Measurements from ENCODE around the gene CNKSR2.

The CNKSR2 gene

DNA sequence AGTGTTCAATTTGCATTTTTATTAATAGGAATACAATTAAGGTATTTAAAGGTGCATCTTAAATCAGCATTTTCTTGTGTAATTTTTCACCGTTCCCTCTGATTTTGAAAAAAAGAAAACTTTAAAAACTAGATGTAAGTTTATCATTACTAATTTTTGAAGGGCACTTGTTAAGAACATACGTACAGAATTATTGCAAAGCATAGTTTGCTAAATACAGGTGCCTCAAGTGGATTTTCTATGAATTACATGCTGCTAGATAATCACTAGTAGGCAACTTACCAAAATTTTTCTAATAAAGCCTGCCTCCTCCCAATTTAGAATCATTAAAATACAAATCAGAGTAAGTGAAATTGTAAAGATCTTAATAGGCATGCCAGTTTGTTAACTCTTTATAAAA, 8.5 kb downstream of the CNKSR2 start:
- Histone ChIP-seq H3K9me3 (ENCODE audit: control insufficient read depth in 1 of 2, low read length in 2 of 2) (no peaks in the 10 kb centered on the region), H3K36me3 (ENCODE audit: control insufficient read depth in 1 of 2, insufficient read depth in 2 of 2, low read length in 2 of 2) (no peaks in the 10 kb centered on the region), H3K4me3 (ENCODE audit: low read depth in 1 of 2, low read length in 2 of 2) (no peak overlapping the region), H3K27me3 (ENCODE audit: control insufficient read depth in 1 of 2, insufficient read depth in 2 of 2, low read length in 2 of 2) (no peaks in the 10 kb centered on the region), H3K27ac (ENCODE audit: low read depth, low read length) (no peak overlapping the region), H3K4me1 (ENCODE audit: control insufficient read depth in 1 of 2, insufficient read depth in 2 of 2, low read length in 2 of 2) (no peaks in the 10 kb centered on the region), H3K9ac (ENCODE audit: low read depth in 1 of 2, low read length in 2 of 2) (no peak overlapping the region)

GRCh38 chrX:21383546-21383945, 9.3 kb downstream of the CNKSR2 start:
- H3K9me3 ChIP-seq (ENCODE audit: control insufficient read depth in 1 of 2, low read length in 2 of 2), result no peaks in the 10 kb centered on the region
- no peak overlapping the region for H3K27ac ChIP-seq (ENCODE audit: low read depth, low read length)
- no peak overlapping the region for H3K9ac ChIP-seq (ENCODE audit: low read depth in 1 of 2, low read length in 2 of 2)

DNA sequence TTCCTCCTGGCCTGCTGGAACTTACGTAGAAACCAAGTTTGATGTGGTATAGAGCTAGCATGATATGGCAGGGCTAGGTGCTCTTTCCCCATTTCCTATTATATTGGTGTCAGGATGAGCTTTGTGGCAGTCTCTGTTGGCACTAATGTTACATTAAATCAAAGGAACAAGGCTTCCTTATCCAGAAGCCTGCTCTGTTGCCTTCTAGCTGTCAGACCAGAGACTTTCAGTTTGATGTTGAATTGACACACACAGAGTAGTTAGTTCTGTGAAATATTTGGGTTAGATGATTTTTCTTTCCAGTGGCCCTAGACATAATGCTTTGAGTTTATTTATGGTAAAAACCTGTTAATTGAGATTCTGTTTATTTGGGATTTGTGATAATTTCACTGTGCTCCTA, 10.0 kb downstream of the CNKSR2 start:
- Histone ChIP-seq H3K27ac (ENCODE audit: low read depth, low read length) (no peak overlapping the region), H3K36me3 (ENCODE audit: control insufficient read depth in 1 of 2, insufficient read depth in 2 of 2, low read length in 2 of 2) (no peaks in the 10 kb centered on the region), H3K27me3 (ENCODE audit: control insufficient read depth in 1 of 2, insufficient read depth in 2 of 2, low read length in 2 of 2) (no peaks in the 10 kb centered on the region), H3K9ac (ENCODE audit: low read depth in 1 of 2, low read length in 2 of 2) (no peak overlapping the region), H3K9me3 (ENCODE audit: control insufficient read depth in 1 of 2, low read length in 2 of 2) (no peaks in the 10 kb centered on the region), H3K4me3 (ENCODE audit: low read depth in 1 of 2, low read length in 2 of 2) (no peak overlapping the region), H3K4me1 (ENCODE audit: control insufficient read depth in 1 of 2, insufficient read depth in 2 of 2, low read length in 2 of 2) (no peaks in the 10 kb centered on the region)

More at GRCh38 chrX:21383546-21383945, 9.3 kb downstream of the CNKSR2 start:
- Histone ChIP-seq H3K36me3 (ENCODE audit: control insufficient read depth in 1 of 2, insufficient read depth in 2 of 2, low read length in 2 of 2) (no peaks in the 10 kb centered on the region), H3K27me3 (ENCODE audit: control insufficient read depth in 1 of 2, insufficient read depth in 2 of 2, low read length in 2 of 2) (no peaks in the 10 kb centered on the region), H3K4me3 (ENCODE audit: low read depth in 1 of 2, low read length in 2 of 2) (no peak overlapping the region), H3K4me1 (ENCODE audit: control insufficient read depth in 1 of 2, insufficient read depth in 2 of 2, low read length in 2 of 2) (no peaks in the 10 kb centered on the region)

GRCh38 chrX:21394792-21395191, 20.6 kb downstream of the CNKSR2 start:
- no peak overlapping the region for H3K4me3 ChIP-seq (ENCODE audit: low read depth in 1 of 2, low read length in 2 of 2)
- H3K27me3 ChIP-seq (ENCODE audit: control insufficient read depth in 1 of 2, insufficient read depth in 2 of 2, low read length in 2 of 2), result no peaks in the 10 kb centered on the region
- no peaks in the 10 kb centered on the region for H3K36me3 ChIP-seq (ENCODE audit: control insufficient read depth in 1 of 2, insufficient read depth in 2 of 2, low read length in 2 of 2)
- H3K9ac ChIP-seq (ENCODE audit: low read depth in 1 of 2, low read length in 2 of 2), result no peak overlapping the region
- H3K4me1 ChIP-seq (ENCODE audit: control insufficient read depth in 1 of 2, insufficient read depth in 2 of 2, low read length in 2 of 2), result no peaks in the 10 kb centered on the region
- no peaks in the 10 kb centered on the region for H3K9me3 ChIP-seq (ENCODE audit: control insufficient read depth in 1 of 2, low read length in 2 of 2)
- no peak overlapping the region for H3K27ac ChIP-seq (ENCODE audit: low read depth, low read length)

DNA sequence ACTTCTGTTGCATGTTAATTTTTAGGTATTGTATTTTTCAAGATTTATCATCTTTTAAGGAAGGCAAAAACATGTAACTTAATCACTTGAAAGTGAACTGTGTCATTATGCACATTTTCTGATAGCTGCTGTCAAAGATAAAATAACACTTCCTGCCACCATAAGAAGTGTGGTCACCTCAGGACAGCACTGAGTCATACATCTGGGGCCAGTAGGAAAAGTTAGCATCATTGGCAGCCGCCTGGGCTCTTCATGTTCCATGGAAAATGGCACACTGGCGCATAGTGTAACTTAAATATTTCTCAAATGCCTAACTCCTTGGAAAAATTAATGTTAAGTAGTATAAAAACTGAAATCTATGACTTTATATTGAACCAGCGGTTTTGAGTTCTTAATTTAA, 24.2 kb downstream of the CNKSR2 start:
- Histone ChIP-seq H3K36me3 (ENCODE audit: control insufficient read depth in 1 of 2, insufficient read depth in 2 of 2, low read length in 2 of 2) (no peaks in the 10 kb centered on the region), H3K9ac (ENCODE audit: low read depth in 1 of 2, low read length in 2 of 2) (no peak overlapping the region), H3K9me3 (ENCODE audit: control insufficient read depth in 1 of 2, low read length in 2 of 2) (no peaks in the 10 kb centered on the region), H3K27me3 (ENCODE audit: control insufficient read depth in 1 of 2, insufficient read depth in 2 of 2, low read length in 2 of 2) (no peaks in the 10 kb centered on the region), H3K4me3 (ENCODE audit: low read depth in 1 of 2, low read length in 2 of 2) (no peak overlapping the region), H3K27ac (ENCODE audit: low read depth, low read length) (no peak overlapping the region), H3K4me1 (ENCODE audit: control insufficient read depth in 1 of 2, insufficient read depth in 2 of 2, low read length in 2 of 2) (no peaks in the 10 kb centered on the region)

DNA sequence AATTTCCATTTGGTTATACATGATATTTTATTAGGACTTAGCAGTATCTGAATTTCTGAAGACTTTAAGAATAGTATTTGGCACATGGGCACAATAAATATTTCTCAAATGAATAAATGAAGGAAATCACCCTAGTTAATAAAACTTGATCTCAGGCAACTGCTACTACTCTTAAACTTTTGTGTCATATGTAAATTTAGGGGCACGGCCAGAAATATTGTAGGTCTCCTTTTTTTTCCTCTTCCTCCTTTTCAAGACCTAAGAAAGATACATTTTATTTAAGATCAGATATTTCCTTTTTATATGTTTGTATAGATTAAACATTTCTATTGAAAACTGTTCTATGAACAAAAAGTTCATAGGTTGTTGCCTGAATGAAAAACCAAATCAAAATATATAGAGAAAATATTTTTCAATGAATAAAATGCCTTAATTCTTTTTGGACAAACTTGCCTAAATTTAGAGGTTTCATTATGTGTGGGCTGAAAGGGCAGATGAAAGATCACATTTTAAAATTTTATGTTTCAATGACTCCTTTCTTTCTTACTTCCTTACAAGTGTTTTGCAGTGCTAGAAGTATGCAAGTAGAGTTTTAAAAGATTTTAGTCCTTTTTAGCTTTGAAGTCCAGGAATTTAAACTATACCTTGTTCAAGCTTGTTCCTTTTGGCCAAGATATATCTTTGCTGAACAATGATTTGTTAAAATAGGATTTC, 26.3 kb downstream of the CNKSR2 start:
- H3K9me3 ChIP-seq (ENCODE audit: control insufficient read depth in 1 of 2, low read length in 2 of 2), result no peaks in the 10 kb centered on the region
- no peaks in the 10 kb centered on the region for H3K27me3 ChIP-seq (ENCODE audit: control insufficient read depth in 1 of 2, insufficient read depth in 2 of 2, low read length in 2 of 2)
- no peaks in the 10 kb centered on the region for H3K36me3 ChIP-seq (ENCODE audit: control insufficient read depth in 1 of 2, insufficient read depth in 2 of 2, low read length in 2 of 2)
- no peak overlapping the region for H3K9ac ChIP-seq (ENCODE audit: low read depth in 1 of 2, low read length in 2 of 2)
- H3K4me3 ChIP-seq (ENCODE audit: low read depth in 1 of 2, low read length in 2 of 2), result no peak overlapping the region
- no peak overlapping the region for H3K27ac ChIP-seq (ENCODE audit: low read depth, low read length)
- no peaks in the 10 kb centered on the region for H3K4me1 ChIP-seq (ENCODE audit: control insufficient read depth in 1 of 2, insufficient read depth in 2 of 2, low read length in 2 of 2)

GRCh38 chrX:21408307-21408706, 34.1 kb downstream of the CNKSR2 start:
- Histone ChIP-seq H3K4me1 (ENCODE audit: control insufficient read depth in 1 of 2, insufficient read depth in 2 of 2, low read length in 2 of 2) (no peaks in the 10 kb centered on the region), H3K36me3 (ENCODE audit: control insufficient read depth in 1 of 2, insufficient read depth in 2 of 2, low read length in 2 of 2) (no peaks in the 10 kb centered on the region), H3K9ac (ENCODE audit: low read depth in 1 of 2, low read length in 2 of 2) (no peak overlapping the region), H3K27ac (ENCODE audit: low read depth, low read length) (no peak overlapping the region), H3K9me3 (ENCODE audit: control insufficient read depth in 1 of 2, low read length in 2 of 2) (no peaks in the 10 kb centered on the region), H3K4me3 (ENCODE audit: low read depth in 1 of 2, low read length in 2 of 2) (no peak overlapping the region), H3K27me3 (ENCODE audit: control insufficient read depth in 1 of 2, insufficient read depth in 2 of 2, low read length in 2 of 2) (no peaks in the 10 kb centered on the region)

DNA sequence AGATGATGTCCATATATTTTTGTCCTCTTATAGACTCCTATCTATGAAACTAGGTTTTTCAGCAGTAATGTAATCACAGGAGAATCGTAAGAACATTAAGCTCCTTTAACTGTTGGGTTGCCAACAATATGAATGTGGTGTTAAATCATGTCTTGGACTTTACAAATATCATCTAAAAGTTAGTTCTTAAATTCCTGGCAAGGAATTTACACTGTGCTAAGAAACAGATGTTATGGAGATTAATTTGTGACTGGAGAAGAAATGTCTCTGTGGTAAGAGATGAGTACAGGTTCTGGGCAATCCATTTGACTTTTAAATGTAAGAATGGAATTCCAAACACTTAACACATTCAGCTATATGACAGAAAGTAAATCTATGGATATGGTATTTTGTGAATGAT, 34.6 kb downstream of the CNKSR2 start:
- Histone ChIP-seq H3K27me3 (ENCODE audit: control insufficient read depth in 1 of 2, insufficient read depth in 2 of 2, low read length in 2 of 2) (no peaks in the 10 kb centered on the region), H3K4me3 (ENCODE audit: low read depth in 1 of 2, low read length in 2 of 2) (no peak overlapping the region), H3K4me1 (ENCODE audit: control insufficient read depth in 1 of 2, insufficient read depth in 2 of 2, low read length in 2 of 2) (no peaks in the 10 kb centered on the region), H3K36me3 (ENCODE audit: control insufficient read depth in 1 of 2, insufficient read depth in 2 of 2, low read length in 2 of 2) (no peaks in the 10 kb centered on the region), H3K9ac (ENCODE audit: low read depth in 1 of 2, low read length in 2 of 2) (no peak overlapping the region), H3K9me3 (ENCODE audit: control insufficient read depth in 1 of 2, low read length in 2 of 2) (no peaks in the 10 kb centered on the region), H3K27ac (ENCODE audit: low read depth, low read length) (no peak overlapping the region)

DNA sequence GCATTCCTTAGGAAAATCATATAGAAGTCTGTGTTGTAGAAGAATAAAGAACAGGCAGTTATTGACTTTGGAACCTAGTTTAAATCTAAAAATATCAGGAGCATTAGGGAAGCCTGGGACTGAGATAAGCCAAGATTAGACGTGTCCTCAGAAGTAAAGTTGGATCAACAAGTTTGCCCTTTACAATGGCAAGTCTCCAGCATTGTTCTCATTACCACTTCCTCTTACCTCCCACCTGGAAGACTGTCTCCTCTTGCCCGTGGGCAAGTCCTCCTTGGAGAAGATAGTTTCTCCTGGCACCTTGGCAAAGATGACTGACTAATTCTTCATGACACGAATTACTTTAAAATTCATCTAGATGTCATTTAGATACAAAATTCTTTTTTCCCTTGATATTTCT, 37.8 kb downstream of the CNKSR2 start:
- no peak overlapping the region for H3K4me3 ChIP-seq (ENCODE audit: low read depth in 1 of 2, low read length in 2 of 2)
- H3K9me3 ChIP-seq (ENCODE audit: control insufficient read depth in 1 of 2, low read length in 2 of 2), result no peaks in the 10 kb centered on the region
- no peak overlapping the region for H3K9ac ChIP-seq (ENCODE audit: low read depth in 1 of 2, low read length in 2 of 2)
- H3K4me1 ChIP-seq (ENCODE audit: control insufficient read depth in 1 of 2, insufficient read depth in 2 of 2, low read length in 2 of 2), result no peaks in the 10 kb centered on the region
- no peaks in the 10 kb centered on the region for H3K36me3 ChIP-seq (ENCODE audit: control insufficient read depth in 1 of 2, insufficient read depth in 2 of 2, low read length in 2 of 2)
- H3K27ac ChIP-seq (ENCODE audit: low read depth, low read length), result no peak overlapping the region
- H3K27me3 ChIP-seq (ENCODE audit: control insufficient read depth in 1 of 2, insufficient read depth in 2 of 2, low read length in 2 of 2), result no peaks in the 10 kb centered on the region

DNA sequence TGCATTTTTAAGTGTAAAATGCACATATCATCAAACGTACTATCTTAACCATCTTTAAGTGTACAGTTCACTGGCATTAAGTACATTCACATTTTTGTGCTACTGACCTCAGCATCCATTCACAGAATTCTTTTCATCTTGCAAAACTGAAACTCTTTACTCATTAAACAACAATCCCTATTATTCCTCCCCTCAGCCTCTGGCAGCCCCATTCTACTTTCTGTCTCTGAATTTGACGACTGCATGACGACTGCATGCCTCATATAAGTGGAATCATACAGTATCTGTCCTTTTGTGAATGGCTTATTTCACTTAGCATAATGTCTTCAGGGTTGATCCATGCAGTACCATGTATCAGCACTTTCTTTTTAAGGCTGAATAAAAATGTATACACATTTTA, 38.7 kb downstream of the CNKSR2 start:
- Histone ChIP-seq H3K27me3 (ENCODE audit: control insufficient read depth in 1 of 2, insufficient read depth in 2 of 2, low read length in 2 of 2) (no peaks in the 10 kb centered on the region), H3K9me3 (ENCODE audit: control insufficient read depth in 1 of 2, low read length in 2 of 2) (no peaks in the 10 kb centered on the region), H3K36me3 (ENCODE audit: control insufficient read depth in 1 of 2, insufficient read depth in 2 of 2, low read length in 2 of 2) (no peaks in the 10 kb centered on the region), H3K4me1 (ENCODE audit: control insufficient read depth in 1 of 2, insufficient read depth in 2 of 2, low read length in 2 of 2) (no peaks in the 10 kb centered on the region), H3K4me3 (ENCODE audit: low read depth in 1 of 2, low read length in 2 of 2) (no peak overlapping the region), H3K27ac (ENCODE audit: low read depth, low read length) (no peak overlapping the region), H3K9ac (ENCODE audit: low read depth in 1 of 2, low read length in 2 of 2) (no peak overlapping the region)

DNA sequence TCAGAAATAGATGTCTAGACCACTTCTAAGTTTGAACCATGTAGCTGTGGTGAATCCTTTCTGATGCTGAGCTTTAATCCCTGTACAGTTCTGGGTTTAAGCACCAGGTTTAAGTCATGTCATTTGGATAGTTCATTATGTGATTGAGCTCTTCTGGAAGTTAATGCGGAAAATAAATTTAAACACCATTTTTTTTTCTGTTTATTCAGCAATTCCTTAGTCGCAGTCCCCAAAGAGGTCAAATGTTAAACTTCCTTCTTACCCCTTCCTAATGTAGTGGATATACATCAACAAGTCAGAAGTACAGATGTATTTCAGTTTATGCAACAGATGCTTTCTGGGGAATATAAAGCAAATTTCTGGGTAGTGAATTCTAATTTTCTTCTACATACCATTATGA, 52.9 kb downstream of the CNKSR2 start:
- H3K9ac ChIP-seq (ENCODE audit: low read depth in 1 of 2, low read length in 2 of 2), result no peak overlapping the region
- no peak overlapping the region for H3K4me3 ChIP-seq (ENCODE audit: low read depth in 1 of 2, low read length in 2 of 2)
- H3K36me3 ChIP-seq (ENCODE audit: control insufficient read depth in 1 of 2, insufficient read depth in 2 of 2, low read length in 2 of 2), result no peaks in the 10 kb centered on the region
- H3K27me3 ChIP-seq (ENCODE audit: control insufficient read depth in 1 of 2, insufficient read depth in 2 of 2, low read length in 2 of 2), result no peaks in the 10 kb centered on the region
- H3K4me1 ChIP-seq (ENCODE audit: control insufficient read depth in 1 of 2, insufficient read depth in 2 of 2, low read length in 2 of 2), result no peaks in the 10 kb centered on the region
- H3K9me3 ChIP-seq (ENCODE audit: control insufficient read depth in 1 of 2, low read length in 2 of 2), result no peaks in the 10 kb centered on the region
- H3K27ac ChIP-seq (ENCODE audit: low read depth, low read length), result no peak overlapping the region
